Astrocyte of the cerebellum (primary cell): ENCODE measurements around the gene FREM1.

Experiments
- DNase-seq: peaks from one replicate; pipeline ENCODE4 v3.0.0-alpha.2; 2011; ENCODE audit warnings: low read depth
- H3K4me3 ChIP-seq: 2 replicates; pipeline ENCODE4 v1.5.1; 2011; ENCODE audit warnings: mild to moderate bottlenecking, low read depth, low read length, moderate library complexity
- CTCF ChIP-seq: IDR thresholded peaks from 2 replicates; pipeline ENCODE4 v1.5.1; 2012; ENCODE audit warnings: low read length, low read depth, moderate library complexity, mild to moderate bottlenecking; ENCODE audit errors: missing control alignments
- in situ Hi-C: cut with HindIII; loops from 2 replicates; pipeline ENCODE4 v1.10.0; 2017; ENCODE audit warnings: low sequenced_read_pairs

Gene FREM1

GRCh38 chr9:14864309-14864708 lies 45.9 kb downstream of the FREM1 start:
- H3K4me3 ChIP-seq: no peak overlapping the region
- DNase-seq: no peak
- TF ChIP-seq CTCF: no peak
- in situ Hi-C loops: no loop called here

GRCh38 chr9:14863402-14863801 lies 46.8 kb downstream of the FREM1 start:
- no peak for DNase-seq
- no peak for TF ChIP-seq CTCF
- H3K4me3 ChIP-seq: no peak overlapping the region
- in situ Hi-C loops: no loop called here

GRCh38 chr9:14857449-14858305 lies 52.6 kb downstream of the FREM1 start:
- no peak overlapping the region for H3K4me3 ChIP-seq
- no peak for DNase-seq
- TF ChIP-seq CTCF: no peak
- in situ Hi-C loops: no loop called here

- in situ Hi-C loops: no loop called here
- TF ChIP-seq CTCF: no peak
These were observed 60.4 kb downstream of the FREM1 start for GRCh38 chr9:14849851-14850250.

GRCh38 chr9:14849296-14849695 lies 60.9 kb downstream of the FREM1 start:
- TF ChIP-seq CTCF: no peak
- H3K4me3 ChIP-seq: no peak overlapping the region
- in situ Hi-C loops: no loop called here
- no peak for DNase-seq

More at GRCh38 chr9:14849851-14850250, 60.4 kb downstream of the FREM1 start:
- no peak overlapping the region for H3K4me3 ChIP-seq
- no peak for DNase-seq

GRCh38 chr9:14846871-14847311 lies 63.3 kb downstream of the FREM1 start:
- in situ Hi-C loops: no loop called here
- peak; percentile 78 for TF ChIP-seq CTCF
- DNase-seq: no peak
- H3K4me3 ChIP-seq: no peak overlapping the region
